ENCODE measurements around the gene CGNL1.

The CGNL1 gene

DNA sequence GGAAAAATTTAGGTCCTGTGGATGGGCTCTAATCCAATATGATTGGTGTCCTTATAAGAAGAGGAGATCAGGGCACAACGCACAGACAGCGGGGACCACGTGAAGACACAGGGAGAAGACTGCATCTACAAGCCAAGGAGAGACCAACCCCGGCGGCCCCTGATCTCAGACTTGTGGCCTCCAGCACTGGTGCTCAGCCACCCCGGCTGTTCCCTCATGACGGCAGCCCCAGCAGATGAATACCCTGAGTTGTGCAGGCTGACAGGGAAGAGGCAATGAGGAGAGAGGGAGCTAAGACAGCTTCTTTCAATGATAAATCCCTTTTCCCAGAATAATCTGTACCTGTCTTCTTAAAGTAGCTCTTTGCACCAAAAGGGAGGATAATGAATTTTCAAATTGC is 33.3 kb upstream of the CGNL1 start:
- TF ChIP-seq SPI1 (IDR thresholded peaks at IDR 0.05; ENCODE audit: borderline replicate concordance, low read depth) (no peak), GABPA (IDR thresholded peaks at IDR 0.05; ENCODE audit: low read depth) (no peak), POLR2AphosphoS5 (IDR thresholded peaks at IDR 0.05; ENCODE audit: low read depth) (no peak)
- TF ChIP-seq, protein P1, sequence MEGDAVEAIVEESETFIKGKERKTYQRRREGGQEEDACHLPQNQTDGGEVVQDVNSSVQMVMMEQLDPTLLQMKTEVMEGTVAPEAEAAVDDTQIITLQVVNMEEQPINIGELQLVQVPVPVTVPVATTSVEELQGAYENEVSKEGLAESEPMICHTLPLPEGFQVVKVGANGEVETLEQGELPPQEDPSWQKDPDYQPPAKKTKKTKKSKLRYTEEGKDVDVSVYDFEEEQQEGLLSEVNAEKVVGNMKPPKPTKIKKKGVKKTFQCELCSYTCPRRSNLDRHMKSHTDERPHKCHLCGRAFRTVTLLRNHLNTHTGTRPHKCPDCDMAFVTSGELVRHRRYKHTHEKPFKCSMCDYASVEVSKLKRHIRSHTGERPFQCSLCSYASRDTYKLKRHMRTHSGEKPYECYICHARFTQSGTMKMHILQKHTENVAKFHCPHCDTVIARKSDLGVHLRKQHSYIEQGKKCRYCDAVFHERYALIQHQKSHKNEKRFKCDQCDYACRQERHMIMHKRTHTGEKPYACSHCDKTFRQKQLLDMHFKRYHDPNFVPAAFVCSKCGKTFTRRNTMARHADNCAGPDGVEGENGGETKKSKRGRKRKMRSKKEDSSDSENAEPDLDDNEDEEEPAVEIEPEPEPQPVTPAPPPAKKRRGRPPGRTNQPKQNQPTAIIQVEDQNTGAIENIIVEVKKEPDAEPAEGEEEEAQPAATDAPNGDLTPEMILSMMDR (IDR thresholded peaks at IDR 0.05; ENCODE audit: insufficient read depth, low read length) = no peak
- TF ChIP-seq, protein P2, sequence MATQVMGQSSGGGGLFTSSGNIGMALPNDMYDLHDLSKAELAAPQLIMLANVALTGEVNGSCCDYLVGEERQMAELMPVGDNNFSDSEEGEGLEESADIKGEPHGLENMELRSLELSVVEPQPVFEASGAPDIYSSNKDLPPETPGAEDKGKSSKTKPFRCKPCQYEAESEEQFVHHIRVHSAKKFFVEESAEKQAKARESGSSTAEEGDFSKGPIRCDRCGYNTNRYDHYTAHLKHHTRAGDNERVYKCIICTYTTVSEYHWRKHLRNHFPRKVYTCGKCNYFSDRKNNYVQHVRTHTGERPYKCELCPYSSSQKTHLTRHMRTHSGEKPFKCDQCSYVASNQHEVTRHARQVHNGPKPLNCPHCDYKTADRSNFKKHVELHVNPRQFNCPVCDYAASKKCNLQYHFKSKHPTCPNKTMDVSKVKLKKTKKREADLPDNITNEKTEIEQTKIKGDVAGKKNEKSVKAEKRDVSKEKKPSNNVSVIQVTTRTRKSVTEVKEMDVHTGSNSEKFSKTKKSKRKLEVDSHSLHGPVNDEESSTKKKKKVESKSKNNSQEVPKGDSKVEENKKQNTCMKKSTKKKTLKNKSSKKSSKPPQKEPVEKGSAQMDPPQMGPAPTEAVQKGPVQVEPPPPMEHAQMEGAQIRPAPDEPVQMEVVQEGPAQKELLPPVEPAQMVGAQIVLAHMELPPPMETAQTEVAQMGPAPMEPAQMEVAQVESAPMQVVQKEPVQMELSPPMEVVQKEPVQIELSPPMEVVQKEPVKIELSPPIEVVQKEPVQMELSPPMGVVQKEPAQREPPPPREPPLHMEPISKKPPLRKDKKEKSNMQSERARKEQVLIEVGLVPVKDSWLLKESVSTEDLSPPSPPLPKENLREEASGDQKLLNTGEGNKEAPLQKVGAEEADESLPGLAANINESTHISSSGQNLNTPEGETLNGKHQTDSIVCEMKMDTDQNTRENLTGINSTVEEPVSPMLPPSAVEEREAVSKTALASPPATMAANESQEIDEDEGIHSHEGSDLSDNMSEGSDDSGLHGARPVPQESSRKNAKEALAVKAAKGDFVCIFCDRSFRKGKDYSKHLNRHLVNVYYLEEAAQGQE (IDR thresholded peaks at IDR 0.05; ENCODE audit: insufficient replicate concordance, low read depth) = no peak
- Histone ChIP-seq H3K27me3 (ENCODE audit: insufficient read depth, poor library complexity, severe bottlenecking) (no peaks in the 10 kb centered on the region), H3K27ac (replicated peaks) (no peak overlapping the region), H3K4me3 (replicated peaks; ENCODE audit: insufficient read depth, low read length) (no peak overlapping the region)
- no peak for DNase-seq (ENCODE audit: low read depth in 1 of 2, low spot score in 1 of 2)

DNA sequence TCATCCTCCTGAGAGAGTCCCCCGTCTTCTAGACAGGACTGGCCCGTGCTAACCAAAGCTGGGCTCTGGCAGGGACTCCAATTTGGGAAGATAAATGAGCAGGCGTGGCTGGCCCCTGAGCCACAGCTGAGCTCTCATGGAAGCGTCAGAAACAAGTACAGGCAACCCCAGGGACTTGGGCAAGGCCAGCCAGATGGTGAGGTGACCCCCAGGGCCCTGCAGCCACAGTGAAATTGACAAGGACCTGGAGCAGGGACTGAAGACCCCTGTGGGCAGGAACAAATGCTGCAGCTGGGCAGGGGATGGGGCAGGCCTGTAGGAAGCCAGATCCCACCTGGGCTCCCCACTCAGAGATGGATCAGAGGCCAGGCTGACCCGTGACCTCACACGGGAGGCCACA is 32.8 kb upstream of the CGNL1 start:
- no peak for DNase-seq (ENCODE audit: low read depth in 1 of 2, low spot score in 1 of 2)
- no peaks in the 10 kb centered on the region for H3K27me3 ChIP-seq (ENCODE audit: insufficient read depth, poor library complexity, severe bottlenecking)
- TF ChIP-seq SPI1 (IDR thresholded peaks at IDR 0.05; ENCODE audit: borderline replicate concordance, low read depth) (no peak), GABPA (IDR thresholded peaks at IDR 0.05; ENCODE audit: low read depth) (no peak), POLR2AphosphoS5 (IDR thresholded peaks at IDR 0.05; ENCODE audit: low read depth) (no peak)
- TF ChIP-seq, protein P2 (IDR thresholded peaks at IDR 0.05; ENCODE audit: insufficient replicate concordance, low read depth) = no peak
- TF ChIP-seq, protein P1 (IDR thresholded peaks at IDR 0.05; ENCODE audit: insufficient read depth, low read length) = no peak
- no peak overlapping the region for H3K27ac ChIP-seq (replicated peaks)
- no peak overlapping the region for H3K4me3 ChIP-seq (replicated peaks; ENCODE audit: insufficient read depth, low read length)

DNA sequence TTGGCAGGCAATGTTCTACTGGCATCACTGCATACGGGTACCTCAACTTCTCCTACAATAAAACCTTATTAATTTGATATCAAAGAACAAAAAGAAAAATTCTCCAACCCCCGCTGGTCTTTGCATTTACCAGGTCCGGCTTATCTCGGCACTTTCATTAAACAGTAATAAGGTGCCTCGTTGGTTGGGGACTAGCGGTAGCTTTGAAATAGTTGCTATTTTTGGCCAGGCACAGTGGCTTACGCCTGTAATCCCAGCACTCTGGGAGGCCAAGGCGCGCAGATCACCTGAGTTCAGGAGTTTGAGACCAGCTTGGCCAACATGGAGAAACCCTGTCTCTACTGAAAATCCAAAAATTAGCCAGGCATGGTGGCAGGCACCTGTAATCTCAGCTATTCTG is 32.0 kb upstream of the CGNL1 start:
- no peak for TF ChIP-seq GABPA (IDR thresholded peaks at IDR 0.05; ENCODE audit: low read depth)
- no peak for TF ChIP-seq SPI1 (IDR thresholded peaks at IDR 0.05; ENCODE audit: borderline replicate concordance, low read depth)
- TF ChIP-seq, protein P2 (IDR thresholded peaks at IDR 0.05; ENCODE audit: insufficient replicate concordance, low read depth) = no peak
- TF ChIP-seq, protein P1 (IDR thresholded peaks at IDR 0.05; ENCODE audit: insufficient read depth, low read length) = no peak
- TF ChIP-seq POLR2AphosphoS5 (IDR thresholded peaks at IDR 0.05; ENCODE audit: low read depth) = no peak
- no peak overlapping the region for H3K4me3 ChIP-seq (replicated peaks; ENCODE audit: insufficient read depth, low read length)
- no peak overlapping the region for H3K27ac ChIP-seq (replicated peaks)
- DNase-seq (ENCODE audit: low read depth in 1 of 2, low spot score in 1 of 2) = no peak
- no peaks in the 10 kb centered on the region for H3K27me3 ChIP-seq (ENCODE audit: insufficient read depth, poor library complexity, severe bottlenecking)

Measured in HL-60 (cell line).